Measurements from ENCODE around the gene ASNS. TPM values are rescaled to one million over a fixed set of nuclear protein-coding genes. Genes with fewer than 3 reads are reported as not detected.

The ASNS gene
- total RNA-seq, 1 experiment from 2014 or later, result 95.1 TPM

- H3K23ac ChIP-seq (ENCODE audit: insufficient read length, low read depth, low read length), result no peak overlapping the region
- no peaks in the 10 kb centered on the region for H3K79me2 ChIP-seq (ENCODE audit: insufficient read depth, low read length)
- H4K8ac ChIP-seq (replicated peaks; ENCODE audit: insufficient read length, low read depth, low read length), result no peak overlapping the region
- H2BK120ac ChIP-seq (ENCODE audit: low read depth, low read length, poor library complexity, severe bottlenecking), result no peak overlapping the region
- H2BK5ac ChIP-seq (ENCODE audit: insufficient read length, low read length), result no peak overlapping the region
- no peaks in the 10 kb centered on the region for H3K27me3 ChIP-seq (ENCODE audit: insufficient read depth, low read length)
- Mint-ChIP-seq H3K27ac (no peak overlapping the region), H3K4me3 (no peak overlapping the region), H3K4me1 (no peaks in the 10 kb centered on the region), H3K9me3 (peaks cover 11 to 13% of the 10 kb centered on the region in 2 experiments), H3K27me3 (ENCODE audit: low read depth) (peaks cover 2% of the 10 kb centered on the region), H3K36me3 (ENCODE audit: insufficient read depth in 1 of 3, low read depth in 3 of 3) (peaks cover 17 to 26% (median 24%) of the 10 kb centered on the region in 3 experiments)
- no peak overlapping the region for H4K5ac ChIP-seq (ENCODE audit: insufficient read length, low read depth, low read length)
- H3K4me1 ChIP-seq (ENCODE audit: insufficient read depth, low read length), result no peaks in the 10 kb centered on the region
- H2BK15ac ChIP-seq (ENCODE audit: low read depth, low read length), result no peak overlapping the region
- H3K18ac ChIP-seq (ENCODE audit: insufficient read length, low read depth, low read length), result no peak overlapping the region
- H3T11ph ChIP-seq (ENCODE audit: low read length), result no peak overlapping the region
- no peak overlapping the region for H2AK5ac ChIP-seq (ENCODE audit: insufficient read length, low read length)
- no peak overlapping the region for H3K4me2 ChIP-seq (ENCODE audit: insufficient read depth, insufficient read length, low read length)
- H2BK12ac ChIP-seq (ENCODE audit: insufficient read length, low read depth, low read length), result no peak overlapping the region
- no peaks in the 10 kb centered on the region for H4K20me1 ChIP-seq (ENCODE audit: control insufficient read depth, insufficient read depth, insufficient read length)
- H3K4ac ChIP-seq (ENCODE audit: low read depth, low read length), result no peak overlapping the region
- H2BK20ac ChIP-seq (ENCODE audit: low read depth, low read length, poor library complexity, severe bottlenecking), result no peak overlapping the region
- no peak overlapping the region for H4K91ac ChIP-seq (ENCODE audit: insufficient read length, low read depth, low read length)
- H2AFZ ChIP-seq (ENCODE audit: low read length), result no peak overlapping the region
- no peaks in the 10 kb centered on the region for H3K23me2 ChIP-seq (ENCODE audit: insufficient read length, low read depth, low read length, poor library complexity, severe bottlenecking)
- H3K27ac ChIP-seq (ENCODE audit: insufficient read length, low read depth, low read length), result no peak overlapping the region
- no peak overlapping the region for H3K14ac ChIP-seq (ENCODE audit: insufficient read depth, low read length)
- H3K79me1 ChIP-seq (ENCODE audit: insufficient read depth, low read depth, low read length, poor library complexity, severe bottlenecking), result no peaks in the 10 kb centered on the region
- no CpG with 5 or more reads among the region's 5 CpGs for WGBS (ENCODE audit: extremely low coverage, insufficient read length, low lambda C conversion rate)
- no peak overlapping the region for H3K9ac ChIP-seq (ENCODE audit: extremely low read depth, insufficient read length, low read length)
- H3K9me3 ChIP-seq (ENCODE audit: control insufficient read depth, low read depth, low read length), result no peaks in the 10 kb centered on the region
- no peak for DNase-seq
- no peak for TF ChIP-seq CTCF (conservative IDR thresholded peaks at IDR 0.05)
- no peak overlapping the region for H3K56ac ChIP-seq (ENCODE audit: insufficient read length, low read depth, low read length)
These were observed 24.4 kb downstream of the ASNS start for GRCh38 chr7:97847791-97848190.
